Muscle of arm (tissue), 12 donors: ENCODE results near the gene SLBP. TPM values are rescaled to one million over a fixed set of nuclear protein-coding genes. Genes with fewer than 3 reads are reported as not detected.
A peak's percentile ranks its signal among the peaks of the same experiment; 100 is the strongest.
"Not testable (repeated sequence)": the region's sequence is repeated elsewhere in the genome, so short reads cannot be mapped to it uniquely, and the experiment has no call there.

ENCODE experiments used
- DNase-seq: peaks from one replicate; pipeline ENCODE4 v3.0.0-alpha.2; 2013
- polyA plus RNA-seq, 12 donors: library from polyadenylated mRNA; unstranded; fragments of 120-200 nt; gene quantifications; one replicate each; pipeline ENCODE4 v1.2.1, GENCODE V29; 2013; ENCODE audit not compliant: insufficient read length in 12 of 12

SLBP gene
- polyA plus RNA-seq, 12 donors, result 32.0 to 57.2 (median 38.6) TPM; not detected in 1

- no peak for DNase-seq
Measured at GRCh38 chr4:1714303-1715001, 2.3 kb upstream of the SLBP start.

GRCh38 chr4:1713003-1713851 is 1.1 kb upstream of the SLBP start:
- no peak for DNase-seq

- peak; percentile 41 for DNase-seq
Measured at GRCh38 chr4:1711571-1712215, 426 bp downstream of the SLBP start.

- DNase-seq, result no peak
Measured at GRCh38 chr4:1711055-1711570, 1.0 kb downstream of the SLBP start.

- DNase-seq, result no peak
Measured at GRCh38 chr4:1708581-1708980, 3.5 kb downstream of the SLBP start.

GRCh38 chr4:1706358-1706757 is 5.8 kb downstream of the SLBP start:
- DNase-seq, result no peak

GRCh38 chr4:1705732-1706131 is 6.4 kb downstream of the SLBP start:
- DNase-seq, result no peak

- no peak for DNase-seq
Measured at GRCh38 chr4:1703867-1704266, 8.3 kb downstream of the SLBP start.

GRCh38 chr4:1701671-1702070 is 10.4 kb downstream of the SLBP start:
- DNase-seq, result not testable (repeated sequence)

GRCh38 chr4:1695913-1696312 is 16.2 kb downstream of the SLBP start:
- DNase-seq, result peak; percentile 83

GRCh38 chr4:1693131-1693896 is 18.8 kb downstream of the SLBP start:
- DNase-seq, result peak; percentile 64

GRCh38 chr4:1691737-1692373 is 20.3 kb downstream of the SLBP start:
- DNase-seq, result no peak

- no peak for DNase-seq
Measured at GRCh38 chr4:1690698-1691097, 21.4 kb downstream of the SLBP start.

- no peak for DNase-seq
Measured at GRCh38 chr4:1686440-1687036, 25.6 kb downstream of the SLBP start.

GRCh38 chr4:1685235-1686150 is 26.6 kb downstream of the SLBP start:
- DNase-seq, result no peak

- DNase-seq, result no peak
Measured at GRCh38 chr4:1684506-1685234, 27.4 kb downstream of the SLBP start.

- peak; percentile 73 for DNase-seq
Measured at GRCh38 chr4:1683736-1684505, 28.2 kb downstream of the SLBP start, which contains the start of gene FAM53A. FAM53A (minus strand) TSS chr4:1684313; CDS start chr4:1668741, 15,572 bp downstream.

GRCh38 chr4:1683261-1683735 is 28.8 kb downstream of the SLBP start:
- peak; percentile 45 for DNase-seq
